MG63 (cell line): ENCODE results near the gene NBPF11. TPM values are rescaled to one million over a fixed set of nuclear protein-coding genes. Genes with fewer than 3 reads are reported as not detected.
"Not testable (repeated sequence)": the region's sequence is repeated elsewhere in the genome, so short reads cannot be mapped to it uniquely, and the experiment has no call there.

ENCODE experiments used
- DNase-seq: peaks from one replicate; pipeline ENCODE4 v3.0.0-alpha.2; 2020
- H3K27me3 ChIP-seq: fragments of 250-450 bp; sonication (Bioruptor Pico); 2 replicates; pipeline ENCODE4 v1.5.1; 2020; ENCODE audit warnings: mild to moderate bottlenecking, moderate library complexity
- H3K36me3 ChIP-seq: fragments of 250-450 bp; sonication (Bioruptor Pico); 2 replicates; pipeline ENCODE4 v1.5.1; 2020; ENCODE audit warnings: mild to moderate bottlenecking, moderate library complexity
- H3K4me3 ChIP-seq: fragments of 250-450 bp; sonication (Bioruptor Pico); 2 replicates; pipeline ENCODE4 v1.5.1; 2020; ENCODE audit warnings: mild to moderate bottlenecking, moderate library complexity
- H3K9me3 ChIP-seq: fragments of 250-450 bp; sonication (Bioruptor Pico); 2 replicates; pipeline ENCODE4 v1.5.1; 2020; ENCODE audit warnings: mild to moderate bottlenecking, moderate library complexity
- total RNA-seq: library from RNA; depleted of rRNA; stranded (reverse); fragments of >200 nt; shearing (Covaris generic); gene quantifications from 2 replicates; pipeline ENCODE4 v1.2.3, GENCODE V29; 2014; ENCODE audit warnings: low replicate concordance

Gene NBPF11
- total RNA-seq, 1 experiment from 2014 or later, result 2.5 TPM

DNA sequence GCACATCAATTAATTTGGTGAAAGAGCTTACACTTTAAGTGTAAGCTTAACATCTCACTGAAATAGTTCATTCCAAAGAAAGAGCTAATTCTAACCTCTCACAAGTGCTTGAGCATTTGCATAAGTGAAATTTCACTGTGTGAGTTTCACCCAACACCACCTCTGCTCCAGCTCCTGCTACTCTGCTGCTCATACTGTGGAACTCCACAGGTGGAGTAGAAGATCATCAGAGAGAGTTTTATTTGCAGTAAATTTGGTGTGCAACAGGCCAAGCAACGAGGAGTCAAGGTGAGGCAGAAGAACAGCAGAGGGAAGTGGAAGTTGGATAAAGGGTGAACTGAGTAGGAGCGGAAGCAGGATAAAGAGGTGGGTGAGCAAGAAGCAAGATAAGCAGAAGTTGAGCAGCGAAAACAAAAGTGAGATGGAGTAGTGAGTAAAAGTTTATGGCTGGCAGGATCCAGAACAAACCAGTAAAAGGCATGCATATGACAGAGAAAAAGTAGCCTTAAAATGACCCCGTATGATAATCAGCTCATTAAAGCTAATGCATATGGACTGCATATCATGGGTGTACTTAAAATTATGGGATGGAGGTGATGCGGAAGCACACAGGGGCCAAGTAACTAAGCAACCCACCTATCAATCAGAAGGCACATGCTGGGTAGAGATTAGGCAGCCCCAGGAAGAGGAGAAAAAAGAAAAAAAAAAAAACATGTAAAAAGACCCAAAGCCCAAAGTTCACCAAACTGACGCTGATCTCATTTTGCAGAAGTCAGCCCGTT is 3.6 kb upstream of the NBPF11 start:
- not testable (repeated sequence) for H3K9me3 ChIP-seq, H3K4me3 ChIP-seq, DNase-seq, H3K36me3 ChIP-seq, H3K27me3 ChIP-seq

DNA sequence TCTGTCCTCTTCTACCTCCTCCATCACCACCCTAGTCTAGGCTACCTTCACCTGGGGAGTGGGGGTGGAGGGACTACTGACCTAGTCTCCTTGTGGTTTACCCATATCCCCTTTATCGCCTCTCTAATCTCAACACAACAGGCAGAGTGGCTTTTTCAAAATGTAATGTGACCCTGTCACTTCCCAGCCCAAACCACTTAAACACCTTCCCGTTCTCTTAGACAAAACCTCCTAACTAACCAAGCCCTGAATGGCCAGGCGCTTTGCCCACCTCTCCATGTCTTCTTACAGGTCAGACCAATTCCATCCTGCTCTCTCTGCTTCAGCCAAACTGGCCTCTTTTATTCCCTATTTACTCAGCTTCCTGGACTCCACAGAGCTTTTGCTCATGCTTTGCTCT is 714 bp upstream of the NBPF11 start:
- DNase-seq, H3K4me3 ChIP-seq, H3K36me3 ChIP-seq, H3K27me3 ChIP-seq, H3K9me3 ChIP-seq: not testable (repeated sequence)

DNA sequence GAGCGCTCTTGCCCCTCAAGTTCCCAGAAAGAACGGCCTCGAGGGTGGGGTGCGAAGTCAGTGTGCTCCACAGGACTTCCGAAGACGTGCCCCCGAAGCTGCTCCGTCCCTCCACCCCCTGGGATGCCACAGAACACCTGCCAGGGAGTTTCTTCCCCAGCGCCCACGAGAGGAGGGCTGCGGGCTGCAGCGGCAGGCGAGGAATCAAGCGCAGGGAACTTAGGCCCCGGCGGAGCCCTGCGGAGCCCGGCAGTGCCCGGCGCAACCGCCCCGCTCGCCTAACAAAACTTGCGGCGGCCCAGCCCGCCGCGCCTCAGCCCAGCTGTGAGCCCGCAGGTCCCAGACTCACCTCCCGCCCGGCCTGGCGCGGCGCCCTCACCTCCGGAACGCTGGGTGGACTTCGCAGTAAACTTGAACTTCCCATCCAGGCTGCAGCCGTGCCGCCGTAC is 686 bp downstream of the NBPF11 start:
- not testable (repeated sequence) for H3K27me3 ChIP-seq, H3K36me3 ChIP-seq, H3K9me3 ChIP-seq
- peak; percentile 50 for DNase-seq
- peak overlapping the region; percentile 66 for H3K4me3 ChIP-seq

DNA sequence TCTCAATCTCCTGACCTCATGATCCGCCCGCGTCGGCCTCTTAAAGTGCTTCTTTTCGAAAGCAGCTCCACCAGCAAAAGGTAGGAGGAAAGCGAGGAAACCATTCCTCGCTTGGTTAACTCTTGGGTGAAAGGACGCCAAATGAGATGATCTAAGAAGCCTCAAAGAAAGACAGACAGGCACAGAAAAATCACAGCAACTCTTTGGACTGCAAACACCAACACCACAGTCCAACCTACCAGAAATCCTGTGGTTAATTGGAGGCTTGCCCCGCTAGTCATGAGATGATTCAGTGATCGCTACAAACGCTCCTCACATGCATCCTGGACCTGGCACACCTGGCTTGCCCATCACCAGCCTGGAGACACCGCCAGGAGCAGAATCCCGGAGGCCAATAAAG is 1.1 kb downstream of the NBPF11 start:
- H3K4me3 ChIP-seq, result peak overlapping the region; percentile 66
- H3K9me3 ChIP-seq, H3K36me3 ChIP-seq, H3K27me3 ChIP-seq: not testable (repeated sequence)
- DNase-seq, result peak; percentile 69

DNA sequence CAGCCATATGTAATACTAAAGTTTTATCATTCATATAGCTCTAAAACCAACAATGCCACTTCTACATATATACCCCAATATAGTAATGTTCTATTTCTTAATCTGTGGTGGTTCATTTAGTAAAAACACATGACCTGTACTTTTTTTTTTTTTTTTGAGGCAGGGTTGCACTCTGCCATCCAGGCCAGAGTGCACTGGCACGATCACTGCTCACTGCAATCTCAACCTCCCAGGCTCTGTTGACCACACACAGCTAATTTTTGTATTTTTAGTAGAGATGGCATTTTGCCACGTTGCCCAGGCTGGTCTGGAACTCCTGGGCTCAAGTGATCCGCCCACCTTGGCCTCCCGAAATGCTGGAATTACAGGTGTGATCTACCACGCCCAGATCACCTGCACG is 2.1 kb downstream of the NBPF11 start:
- not testable (repeated sequence) for H3K27me3 ChIP-seq, DNase-seq, H3K4me3 ChIP-seq, H3K9me3 ChIP-seq, H3K36me3 ChIP-seq

DNA sequence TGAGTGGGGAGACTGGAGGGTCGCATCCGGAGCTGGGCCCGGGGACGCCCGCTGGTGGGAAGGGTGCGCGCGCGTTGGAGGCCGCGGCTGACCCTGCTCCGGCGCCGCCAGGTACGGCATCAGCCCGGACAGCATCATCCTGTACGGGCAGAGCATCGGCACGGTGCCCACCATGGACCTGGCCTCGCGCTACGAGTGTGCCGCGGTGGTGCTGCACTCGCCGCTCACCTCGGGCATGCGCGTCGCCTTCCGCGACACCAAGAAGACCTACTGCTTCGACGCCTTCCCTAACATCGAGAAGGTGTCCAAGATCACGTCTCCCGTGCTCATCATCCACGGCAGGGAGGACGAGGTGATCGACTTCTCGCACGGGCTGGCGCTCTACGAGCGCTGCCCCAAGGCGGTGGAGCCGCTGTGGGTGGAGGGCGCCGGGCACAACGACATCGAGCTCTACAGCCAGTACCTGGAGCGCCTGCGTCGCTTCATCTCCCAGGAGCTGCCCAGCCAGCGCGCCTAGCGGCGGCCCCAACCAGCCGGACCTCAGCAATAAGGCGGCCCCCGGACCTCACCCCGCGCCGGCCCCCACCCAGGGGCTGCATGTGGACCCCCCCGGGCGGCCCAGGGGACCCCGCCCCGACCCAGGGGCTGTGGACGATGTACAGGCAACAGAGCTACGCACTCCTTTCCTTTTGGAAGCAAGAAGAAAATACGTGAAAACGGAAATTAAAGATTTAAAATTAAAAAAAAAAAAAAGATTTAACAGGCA is 2.8 kb downstream of the NBPF11 start:
- H3K4me3 ChIP-seq, H3K27me3 ChIP-seq, H3K9me3 ChIP-seq, DNase-seq, H3K36me3 ChIP-seq: not testable (repeated sequence)

DNA sequence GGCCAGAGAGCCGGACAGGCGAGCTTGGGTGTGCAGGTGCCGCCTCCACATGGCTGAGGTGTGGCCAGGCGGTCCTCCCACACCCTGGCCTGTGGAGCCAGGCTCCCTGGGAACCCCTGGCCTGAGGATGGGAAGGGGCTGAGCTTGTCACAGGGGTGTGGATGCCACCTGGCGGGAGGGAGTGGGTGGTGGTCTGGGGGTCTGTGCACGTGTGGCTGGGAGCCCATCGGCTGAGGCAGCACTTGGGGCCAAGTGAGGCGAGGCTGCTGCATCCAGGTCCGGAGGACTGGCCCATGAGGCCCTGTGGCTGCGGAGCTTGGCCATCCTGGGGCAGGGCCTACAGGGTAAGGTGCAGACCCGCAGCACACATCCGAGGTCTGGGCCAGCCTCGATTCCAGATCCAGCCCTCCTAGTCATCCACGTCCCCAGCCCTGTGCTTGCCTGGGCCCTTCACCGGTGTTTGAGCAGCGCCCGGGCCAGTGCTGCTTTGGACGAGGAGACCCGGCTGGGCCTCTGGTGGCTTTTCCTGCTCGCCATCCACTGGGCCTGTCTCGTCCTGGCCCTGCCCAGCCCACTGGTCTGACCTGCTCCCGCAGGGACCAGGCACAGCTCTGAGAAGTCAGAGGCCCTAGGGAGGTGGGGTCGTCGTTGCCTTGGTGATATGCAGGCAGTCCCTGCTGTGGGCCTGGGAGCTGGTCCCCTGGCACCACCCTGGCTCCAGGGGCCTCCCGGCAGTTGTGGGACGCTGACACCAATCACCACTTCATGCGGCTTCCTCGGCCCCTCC is 4.8 kb downstream of the NBPF11 start:
- not testable (repeated sequence) for H3K9me3 ChIP-seq, H3K36me3 ChIP-seq, DNase-seq, H3K4me3 ChIP-seq, H3K27me3 ChIP-seq

DNA sequence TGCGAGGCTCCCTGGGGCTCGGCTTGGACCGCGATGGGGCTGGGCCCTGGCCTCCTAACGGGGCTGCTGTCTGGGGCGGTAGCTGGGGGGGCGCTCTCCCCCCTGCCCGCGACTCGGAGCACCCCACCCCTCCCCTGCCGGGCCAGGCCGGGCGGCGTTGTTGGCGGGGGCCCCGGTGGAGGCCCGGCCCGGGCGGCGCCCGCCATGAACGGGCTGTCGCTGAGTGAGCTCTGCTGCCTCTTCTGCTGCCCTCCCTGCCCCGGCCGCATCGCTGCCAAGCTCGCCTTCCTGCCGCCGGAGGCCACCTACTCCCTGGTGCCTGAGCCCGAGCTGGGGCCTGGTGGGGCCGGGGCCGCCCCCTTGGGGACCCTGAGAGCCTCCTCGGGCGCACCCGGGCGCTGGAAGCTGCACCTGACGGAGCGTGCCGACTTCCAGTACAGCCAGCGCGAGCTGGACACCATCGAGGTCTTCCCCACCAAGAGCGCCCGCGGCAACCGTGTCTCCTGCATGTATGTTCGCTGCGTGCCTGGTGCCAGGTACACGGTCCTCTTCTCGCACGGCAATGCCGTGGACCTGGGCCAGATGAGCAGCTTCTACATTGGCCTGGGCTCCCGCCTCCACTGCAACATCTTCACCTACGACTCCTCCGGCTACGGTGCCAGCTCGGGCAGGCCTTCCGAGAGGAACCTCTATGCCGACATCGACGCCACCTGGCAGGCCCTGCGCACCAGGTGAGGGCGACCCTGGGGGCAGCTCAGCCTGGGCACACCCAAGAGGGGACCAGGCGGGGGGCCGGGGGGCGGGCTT is 5.7 kb downstream of the NBPF11 start:
- H3K27me3 ChIP-seq, H3K9me3 ChIP-seq, H3K4me3 ChIP-seq, H3K36me3 ChIP-seq, DNase-seq: not testable (repeated sequence)

DNA sequence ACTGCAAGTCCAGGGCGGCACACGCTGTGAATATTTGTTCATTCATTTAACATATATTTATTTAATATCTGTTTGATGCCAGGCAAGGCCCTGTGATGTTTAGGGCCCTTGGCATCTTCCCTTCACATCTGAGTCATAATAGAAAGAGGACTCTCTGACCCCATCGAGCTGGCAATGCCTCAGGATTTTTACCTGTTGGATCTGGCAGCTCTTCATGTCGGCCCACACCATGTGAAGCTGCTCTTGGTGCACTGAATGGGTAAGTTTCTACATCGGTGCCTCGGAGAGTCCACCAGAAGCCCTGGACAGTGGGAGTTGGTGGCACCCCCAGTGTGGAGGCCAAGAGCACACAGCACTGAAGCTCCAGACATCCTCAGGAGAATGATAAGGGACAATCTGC is 8.9 kb downstream of the NBPF11 start:
- H3K4me3 ChIP-seq, H3K9me3 ChIP-seq, H3K27me3 ChIP-seq, DNase-seq, H3K36me3 ChIP-seq: not testable (repeated sequence)

DNA sequence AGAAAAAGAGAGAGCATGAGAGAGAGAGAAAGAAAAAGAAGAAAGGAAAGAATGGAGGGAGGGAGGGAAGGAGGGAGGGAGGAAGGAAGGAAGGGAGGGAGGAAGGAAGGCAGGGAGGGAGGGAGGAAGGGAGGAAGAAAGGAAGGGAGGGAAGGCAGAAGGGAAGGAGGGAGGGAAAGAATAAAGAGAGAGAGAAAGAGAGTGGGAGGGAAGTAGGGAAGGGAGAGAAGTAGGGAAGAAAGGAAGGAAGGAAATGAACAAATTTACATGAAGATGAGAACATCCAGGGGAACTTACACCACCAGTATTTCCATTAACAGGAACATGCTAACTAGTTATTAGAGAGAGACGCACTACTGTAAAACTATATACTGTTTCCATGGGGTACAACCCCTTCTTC is 10.1 kb downstream of the NBPF11 start:
- H3K9me3 ChIP-seq, H3K27me3 ChIP-seq, H3K36me3 ChIP-seq, DNase-seq, H3K4me3 ChIP-seq: not testable (repeated sequence)

DNA sequence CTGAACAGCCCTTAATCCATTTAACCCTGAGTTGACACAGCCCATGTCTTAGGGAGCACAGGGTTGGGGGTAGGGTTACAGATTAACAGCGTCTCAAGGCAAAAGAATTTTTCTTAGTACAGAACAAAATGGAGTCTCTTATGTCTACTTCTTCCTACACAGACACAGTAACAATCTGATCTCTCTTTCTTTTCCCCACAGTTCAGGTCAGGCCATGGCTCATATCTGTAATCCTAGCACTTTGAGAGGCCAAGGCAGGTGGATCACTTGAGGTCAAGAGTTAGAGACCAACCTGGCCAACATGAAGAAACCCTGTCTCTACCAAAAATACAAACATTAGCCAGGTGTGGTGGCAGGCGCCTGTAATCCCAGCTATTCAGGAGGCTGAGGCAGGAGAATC is 13.5 kb downstream of the NBPF11 start:
- not testable (repeated sequence) for DNase-seq

DNA sequence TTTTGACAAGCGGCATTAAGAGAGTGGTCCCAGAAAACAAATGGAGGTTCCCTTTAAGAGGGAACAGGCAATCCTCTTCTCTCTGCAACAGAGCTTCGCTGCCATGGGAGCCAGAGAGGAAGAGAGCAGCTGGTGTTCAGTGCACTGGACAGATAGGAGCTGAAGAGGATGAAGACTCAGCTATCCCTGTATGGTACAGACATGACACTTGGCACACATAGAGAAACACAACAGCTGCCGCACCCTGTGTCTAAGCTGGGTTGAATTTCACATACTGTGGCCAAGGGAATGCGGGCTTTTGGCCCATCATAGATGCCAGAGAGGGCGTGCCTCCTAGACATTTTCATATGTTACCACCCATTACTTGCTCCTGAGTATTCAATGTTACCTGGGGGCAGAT is 29.7 kb downstream of the NBPF11 start:
- H3K27me3 ChIP-seq, H3K9me3 ChIP-seq, H3K36me3 ChIP-seq, H3K4me3 ChIP-seq: not testable (repeated sequence)
- DNase-seq, result peak; percentile 6

More for the DNA sequence above, 13.5 kb downstream of the NBPF11 start:
- not testable (repeated sequence) for H3K4me3 ChIP-seq, H3K9me3 ChIP-seq, H3K36me3 ChIP-seq, H3K27me3 ChIP-seq

DNA sequence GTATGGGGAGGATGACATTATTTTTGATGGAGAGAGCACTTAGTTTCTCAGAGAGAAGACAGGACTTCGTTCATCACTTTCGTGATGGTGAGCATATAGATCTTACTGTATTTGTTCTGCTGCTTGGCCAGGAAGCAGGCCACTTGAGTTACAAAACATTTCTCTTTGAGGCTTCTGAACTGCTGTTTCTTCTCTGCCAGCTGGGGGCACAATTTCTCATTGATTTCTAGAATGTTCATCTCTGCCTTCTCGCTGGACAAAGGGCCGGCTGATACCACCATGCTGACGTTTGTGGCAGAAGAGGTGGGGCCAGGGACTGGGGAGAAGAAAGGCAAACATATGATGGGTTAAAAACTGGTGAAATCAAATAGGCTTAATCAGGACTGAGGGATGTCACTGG is 31.7 kb downstream of the NBPF11 start:
- H3K36me3 ChIP-seq, H3K27me3 ChIP-seq, H3K4me3 ChIP-seq, H3K9me3 ChIP-seq, DNase-seq: not testable (repeated sequence)

DNA sequence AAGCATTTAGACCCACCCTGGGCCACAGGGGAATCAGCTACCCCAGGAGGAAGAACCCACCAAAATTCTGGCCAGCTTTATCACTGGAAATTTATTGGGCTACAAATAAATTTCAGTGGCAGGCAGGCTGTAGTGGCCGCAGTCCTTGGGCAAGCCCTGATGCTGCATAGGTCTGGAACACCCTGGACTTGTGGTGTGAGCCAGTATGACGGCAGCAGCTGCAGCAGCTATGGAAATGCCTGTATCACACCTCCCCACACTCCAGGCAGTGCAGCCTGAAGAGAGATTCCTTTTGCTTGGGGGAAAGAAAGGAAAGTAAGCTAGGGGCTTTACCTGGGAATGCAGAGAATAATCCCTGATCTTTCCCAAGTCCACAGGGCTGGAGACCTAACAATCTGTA is 56.3 kb downstream of the NBPF11 start:
- H3K27me3 ChIP-seq, H3K9me3 ChIP-seq, H3K4me3 ChIP-seq, H3K36me3 ChIP-seq, DNase-seq: not testable (repeated sequence)

DNA sequence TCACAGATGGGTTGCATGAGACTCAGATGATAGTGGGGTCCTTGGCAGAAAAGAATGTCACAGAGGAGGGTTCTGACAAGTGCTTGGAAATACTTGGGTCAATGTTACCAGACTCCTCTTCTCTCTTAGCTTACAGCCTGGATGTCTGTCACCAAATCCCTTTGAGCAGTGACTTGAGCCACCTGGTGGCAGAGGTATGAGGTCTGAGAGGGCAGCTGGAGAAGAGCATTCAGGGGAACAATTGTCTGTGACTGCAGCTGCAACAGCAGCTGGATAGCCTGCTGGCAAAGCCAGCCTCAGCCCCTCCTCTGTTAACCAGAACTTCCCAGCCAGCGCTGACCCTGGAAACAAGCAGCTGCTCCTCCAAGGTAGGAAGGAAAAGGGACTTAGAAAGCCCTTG is 65.9 kb downstream of the NBPF11 start:
- not testable (repeated sequence) for H3K4me3 ChIP-seq, H3K27me3 ChIP-seq, H3K9me3 ChIP-seq, H3K36me3 ChIP-seq, DNase-seq

DNA sequence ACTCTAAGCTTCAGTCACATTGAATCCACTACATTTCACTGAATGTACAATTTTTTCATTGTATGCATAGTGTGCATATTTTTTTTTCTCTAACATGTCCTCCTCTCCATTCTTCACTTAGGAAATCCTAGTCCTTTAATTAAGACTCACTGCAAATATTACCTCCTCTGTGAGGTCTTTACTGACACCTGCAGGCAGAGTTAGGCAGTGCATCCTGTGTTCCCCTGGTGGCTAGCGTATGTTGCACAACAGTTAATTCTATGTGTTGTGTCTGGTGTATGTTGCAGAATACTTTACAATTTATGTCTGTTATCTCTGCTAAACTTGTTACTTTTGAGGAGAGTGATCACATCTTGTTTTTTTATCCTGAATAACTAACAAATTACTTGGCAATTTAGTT is 70.9 kb downstream of the NBPF11 start:
- DNase-seq, H3K36me3 ChIP-seq, H3K9me3 ChIP-seq, H3K4me3 ChIP-seq, H3K27me3 ChIP-seq: not testable (repeated sequence)
